IMR-90 (cell line): ENCODE data around the gene VASH1. TPM values are rescaled to one million over a fixed set of nuclear protein-coding genes. Genes with fewer than 3 reads are reported as not detected.

Source experiments
- ATAC-seq: fragments of 200-7000 bp; cut with Tn5 transposase; 2 replicates; pipeline ENCODE4 v1.9.1; 2020; ENCODE audit warnings: low read depth, mild to moderate bottlenecking, moderate library complexity
- BruUV-seq: library from RNA; stranded (reverse); fragments of 400-500 nt; replicated peaks from 2 replicates; lab custom pipeline; 2021; lab: Mats Ljungman, UMichigan
- CTCF ChIA-PET: fragments of 300-600 bp; formaldehyde crosslinking; extraction: SDS; loops from one replicate; lab custom pipeline; 2021; ENCODE audit warnings: antibody characterized with exemption; lab: Yijun Ruan, JAX
- POLR2A ChIA-PET: fragments of 300-600 bp; sonication (Branson Sonifier 250); formaldehyde crosslinking; loops from one replicate; lab custom pipeline; 2022; ENCODE audit warnings: antibody characterized with exemption; ENCODE audit not compliant: unreplicated experiment; lab: Charles Lee
- DNase-seq: peaks from one replicate; pipeline ENCODE4 v3.0.0; 2013
- H2AFZ ChIP-seq: replicated peaks from 2 replicates; pipeline ENCODE3; 2013; ENCODE audit warnings: low read length, mild to moderate bottlenecking; ENCODE audit not compliant: poor library complexity
- H2AK5ac ChIP-seq: 2 replicates; pipeline ENCODE4 v1.6.1; 2013; ENCODE audit warnings: low read depth, low read length, inconsistent platforms
- H2AK9ac ChIP-seq: replicated peaks from 2 replicates; pipeline ENCODE3; 2013; ENCODE audit warnings: mild to moderate bottlenecking, low read depth, low read length, moderate library complexity; ENCODE audit not compliant: poor library complexity
- H2BK120ac ChIP-seq: 2 replicates; pipeline ENCODE4 v1.6.1; 2013; ENCODE audit warnings: low read depth, low read length, inconsistent platforms
- H2BK15ac ChIP-seq: 3 replicates; pipeline ENCODE4 v1.6.1; 2013; ENCODE audit warnings: low read depth, low read length, inconsistent platforms
- H2BK20ac ChIP-seq: 2 replicates; pipeline ENCODE4 v1.6.1; 2013; ENCODE audit warnings: low read depth, mild to moderate bottlenecking, inconsistent platforms, low read length, moderate library complexity
- H2BK5ac ChIP-seq: 2 replicates; pipeline ENCODE4 v1.6.1; 2013; ENCODE audit warnings: mild to moderate bottlenecking, low read depth, low read length, inconsistent platforms; ENCODE audit not compliant: poor library complexity, severe bottlenecking
- H3K14ac ChIP-seq: replicated peaks from 2 replicates; pipeline ENCODE4 v1.6.1; 2013; ENCODE audit warnings: low read depth, low read length, inconsistent platforms
- H3K18ac ChIP-seq: 2 replicates; pipeline ENCODE4 v1.6.1; 2013; ENCODE audit warnings: low read depth, low read length, control low read depth
- H3K23ac ChIP-seq: 2 replicates; pipeline ENCODE4 v1.6.1; 2013; ENCODE audit warnings: low read depth, low read length, inconsistent platforms
- H3K27ac ChIP-seq: 2 replicates; pipeline ENCODE4 v1.5.1; 2013; ENCODE audit warnings: mild to moderate bottlenecking, control low read depth, low read length; ENCODE audit not compliant: insufficient read depth
- H3K27me3 ChIP-seq: 2 replicates; pipeline ENCODE4 v1.6.1; 2013; ENCODE audit warnings: low read length; ENCODE audit not compliant: control insufficient read depth, insufficient read depth
- H3K36me3 ChIP-seq: 2 replicates; pipeline ENCODE4 v1.6.1; 2013; ENCODE audit warnings: low read length, mixed read lengths; ENCODE audit not compliant: control insufficient read depth, insufficient read depth
- H3K4ac ChIP-seq: 2 replicates; pipeline ENCODE4 v1.6.1; 2013; ENCODE audit warnings: low read depth, low read length, inconsistent platforms
- H3K4me1 ChIP-seq: 2 replicates; pipeline ENCODE4 v1.6.1; 2013; ENCODE audit warnings: low read length, mixed read lengths; ENCODE audit not compliant: control insufficient read depth, insufficient read depth
- H3K4me2 ChIP-seq: 2 replicates; pipeline ENCODE4 v1.6.1; 2013; ENCODE audit warnings: low read depth, mild to moderate bottlenecking, control low read depth, low read length, moderate library complexity
- H3K4me3 ChIP-seq: 2 replicates; pipeline ENCODE4 v1.5.1; 2013; ENCODE audit warnings: low read depth, mild to moderate bottlenecking, control low read depth, low read length, moderate library complexity; ENCODE audit not compliant: insufficient read depth
- H3K56ac ChIP-seq: 2 replicates; pipeline ENCODE4 v1.6.1; 2013; ENCODE audit warnings: low read length, inconsistent platforms; ENCODE audit not compliant: insufficient read depth; ENCODE audit errors: extremely low read depth
- H3K79me1 ChIP-seq, 2 experiments: 2 replicates each; pipeline ENCODE4 v1.6.1; 2013; ENCODE audit warnings: low read length in 2 of 2, inconsistent platforms in 1 of 2, low read depth in 1 of 2
- H3K9ac ChIP-seq: 2 replicates; pipeline ENCODE4 v1.6.1; 2013; ENCODE audit warnings: low read depth, low read length, control low read depth
- H3K9me1 ChIP-seq: 2 replicates; pipeline ENCODE4 v1.6.1; 2013; ENCODE audit warnings: low read length, inconsistent platforms; ENCODE audit not compliant: insufficient read depth
- H3K9me3 ChIP-seq: 2 replicates; pipeline ENCODE4 v1.6.1; 2013; ENCODE audit warnings: low read length; ENCODE audit not compliant: control insufficient read depth, insufficient read depth
- H4K20me1 ChIP-seq: 2 replicates; pipeline ENCODE4 v1.6.1; 2013; ENCODE audit warnings: low read length, inconsistent platforms; ENCODE audit not compliant: insufficient read depth
- H4K5ac ChIP-seq: 2 replicates; pipeline ENCODE4 v1.6.1; 2013; ENCODE audit warnings: mild to moderate bottlenecking, low read depth, low read length, control low read depth
- H4K8ac ChIP-seq, 2 experiments: 2 replicates each; pipeline ENCODE4 v1.6.1; 2013; ENCODE audit warnings: low read depth in 2 of 2, low read length in 2 of 2, control low read depth in 1 of 2, inconsistent platforms in 1 of 2
- H4K91ac ChIP-seq: 2 replicates; pipeline ENCODE4 v1.6.1; 2013; ENCODE audit warnings: low read depth, low read length, inconsistent platforms; ENCODE audit not compliant: insufficient read depth
- MAFK ChIP-seq: IDR thresholded peaks from 2 replicates; pipeline ENCODE4 v1.6.1; 2012; ENCODE audit warnings: low read depth, low read length, improper control_type of control experiment
- POLR2A ChIP-seq: IDR thresholded peaks from 2 replicates; pipeline ENCODE4 v1.6.1; 2012; ENCODE audit warnings: mild to moderate bottlenecking, low read depth, low read length
- RCOR1 ChIP-seq: IDR thresholded peaks from 2 replicates; pipeline ENCODE4 v1.6.1; 2012; ENCODE audit warnings: mild to moderate bottlenecking, low read length, improper control_type of control experiment; ENCODE audit not compliant: insufficient replicate concordance
- USF2 ChIP-seq: fragments of 150-350 bp; IDR thresholded peaks from 2 replicates; pipeline ENCODE4 v1.6.1; 2017; ENCODE audit warnings: mild to moderate bottlenecking, antibody characterized with exemption, low read length, low read depth
- WGBS, 2 experiments: methylation state at CpG; one replicate each; pipeline versions ENCODE4 v1.1.5 to v1.1.7; 2013; ENCODE audit warnings: missing lambda C conversion rate in 2 of 2; ENCODE audit not compliant: insufficient read length in 1 of 2; ENCODE audit errors: extremely low coverage in 2 of 2; 5-methylcytosine and 5-hydroxymethylcytosine counted together
- dilution Hi-C: fragments of 300-500 bp; cut with HindIII; formaldehyde crosslinking; loops from one replicate; pipeline ENCODE4 v1.14.3; 2018; ENCODE audit warnings: low sequenced_read_pairs; ENCODE audit not compliant: unreplicated experiment
- in situ Hi-C: fragments of 300-500 bp; cut with MboI; formaldehyde crosslinking; loops from 3 replicates; pipeline ENCODE4 v1.14.3; 2019; ENCODE audit warnings: low sequenced_read_pairs, inconsistent platforms, mixed read lengths
- intact Hi-C: fragments of 100-400 bp; cut with micrococcal nuclease; formaldehyde crosslinking; loops from 2 replicates; pipeline ENCODE4 v1.10.0; 2022
- polyA plus RNA-seq, 3 experiments: library from polyadenylated mRNA; depleted of rRNA; stranded (reverse); fragments of >200 nt; gene quantifications; 2 replicates each; pipeline ENCODE4 v1.2.3, GENCODE V29; 2012; ENCODE audit warnings: low replicate concordance in 1 of 3
- total RNA-seq: library from RNA; depleted of rRNA; stranded (reverse); fragments of >200 nt; gene quantifications from 2 replicates; pipeline ENCODE4 v1.2.3, GENCODE V29; 2012

The VASH1 gene
- total and polyA plus RNA-seq, 2 of the 4 experiments (the other 2 are of a cell fraction): 2.0 to 9.5 TPM

- H4K91ac ChIP-seq: no peak overlapping the region
- no peak overlapping the region for H3K27ac ChIP-seq
- no peak overlapping the region for H2AK9ac ChIP-seq
- no peak overlapping the region for H2BK5ac ChIP-seq
- H4K5ac ChIP-seq: no peak overlapping the region
- no peak overlapping the region for H2BK20ac ChIP-seq
- H3K56ac ChIP-seq: no peak overlapping the region
- intact Hi-C loops (loop anchor here (1.0 kb wide), 2 partner anchors 50 to 101 kb away; partner anchors contain the start of gene VASH1), in situ Hi-C loops (no loop called here), dilution Hi-C loops (no loop called here)
- H3K27me3 ChIP-seq: peaks cover 2% of the 10 kb centered on the region; the same call in 1 of the 2 replicates
- H3K4me2 ChIP-seq: peak overlapping the region; percentile 99
- ChIA-PET CTCF (interaction anchor here (0.7 to 2.1 kb wide), 4 partner anchors 9 to 1091 kb away, joined by 3 to 15 read pairs (median 4); no protein-coding TSS in a partner anchor), POLR2A (no interaction called here)
- no peak overlapping the region for H3K14ac ChIP-seq
- H4K8ac ChIP-seq: no peak overlapping the region
- no peaks in the 10 kb centered on the region for H4K20me1 ChIP-seq
- H3K23ac ChIP-seq: no peak overlapping the region
- no peak overlapping the region for H3K18ac ChIP-seq
- peak; percentile 35 for ATAC-seq
- H3K4me1 ChIP-seq: no peaks in the 10 kb centered on the region
- BruUV-seq: no TSS peak
- no peak overlapping the region for H2AFZ ChIP-seq
- no peak overlapping the region for H2BK120ac ChIP-seq
- DNase-seq: peak; percentile 52
- H3K79me1 ChIP-seq: 0 out of 4 replicates have a peak, but pooled peaks cover 0 to 8% of the 10 kb centered on the region in 2 experiments
- no peaks in the 10 kb centered on the region for H3K9me3 ChIP-seq
- H3K4ac ChIP-seq: no peak overlapping the region
- H3K9ac ChIP-seq: no peak overlapping the region; the same call in 1 of the 2 replicates
- no peak overlapping the region for H2BK15ac ChIP-seq
- no peak overlapping the region for H2AK5ac ChIP-seq
- peaks cover 3% of the 10 kb centered on the region; the same call in 1 of the 2 replicates for H3K9me1 ChIP-seq
- no CpG with 5 or more reads among the region's 4 CpGs for WGBS, 2 experiments
- peaks cover 6% of the 10 kb centered on the region for H3K36me3 ChIP-seq
- TF ChIP-seq MAFK (no peak), POLR2A (no peak), RCOR1 (no peak), USF2 (no peak)
- peak overlapping the region; percentile 56; the same call in 1 of the 2 replicates for H3K4me3 ChIP-seq
Observed at GRCh38 chr14:76811561-76811960, 50.3 kb downstream of the VASH1 start.
